Stimulated activated CD4-positive, alpha-beta T cell treated with anti-CD3 and anti-CD28 coated beads, Interleukin-2, amount 100 ng/mL, for 24 hours (primary cell): ENCODE results near the gene WDCP.
"Not testable (repeated sequence)": the region's sequence is repeated elsewhere in the genome, so short reads cannot be mapped to it uniquely, and the experiment has no call there.

Experiments
- DNase-seq, 2 donors: peaks; one replicate each; pipeline ENCODE4 v3.0.0-alpha.2; 2020

Gene WDCP

DNA sequence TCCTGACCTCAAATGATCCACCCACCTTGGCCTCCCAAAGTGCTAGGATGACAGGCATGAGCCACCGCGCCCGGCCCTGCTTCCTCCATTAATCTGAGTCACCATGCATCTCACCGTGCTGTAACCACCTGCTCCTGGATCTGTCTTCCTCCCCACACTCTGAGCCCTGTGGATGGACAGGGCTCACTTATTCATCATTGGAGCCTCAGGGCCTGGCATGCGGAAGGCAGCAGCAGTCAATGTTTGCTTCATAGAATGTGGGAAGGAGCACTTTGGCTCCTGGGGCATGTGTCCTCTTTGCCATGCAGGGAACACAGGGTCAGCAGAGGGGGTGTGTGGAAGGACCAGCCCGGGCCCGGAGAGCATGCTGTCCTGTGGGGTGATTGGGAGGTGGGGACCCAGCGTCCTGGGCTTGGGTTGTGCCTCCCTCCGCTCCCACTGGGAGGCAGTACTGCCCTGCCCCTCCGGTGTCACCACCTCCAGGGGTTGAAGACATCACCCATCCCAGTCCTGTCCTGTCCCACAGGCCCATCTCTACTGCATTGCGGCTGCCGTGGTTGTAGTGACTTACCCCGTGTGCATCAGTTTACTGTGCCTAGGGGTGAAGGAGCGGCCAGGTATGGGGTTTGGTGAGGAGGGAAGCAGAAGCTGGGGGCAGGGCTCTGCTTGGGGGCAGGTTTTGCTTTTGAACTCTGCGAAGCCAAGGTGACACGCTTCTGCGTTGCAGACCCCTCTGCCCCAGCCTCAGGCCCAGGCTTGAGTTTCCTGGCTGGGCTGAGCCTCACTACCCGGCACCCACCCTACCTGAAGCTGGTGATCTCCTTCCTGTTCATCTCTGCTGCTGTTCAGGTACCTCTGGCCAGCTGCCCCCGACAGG is 25.8 kb downstream of the WDCP start:
- DNase-seq = peak in 1 of 2 donors; percentile 33

GRCh38 chr2:24020244-24020643 is 26.9 kb downstream of the WDCP start:
- no peak for DNase-seq

GRCh38 chr2:24019729-24020128 is 27.5 kb downstream of the WDCP start:
- no peak for DNase-seq

DNA sequence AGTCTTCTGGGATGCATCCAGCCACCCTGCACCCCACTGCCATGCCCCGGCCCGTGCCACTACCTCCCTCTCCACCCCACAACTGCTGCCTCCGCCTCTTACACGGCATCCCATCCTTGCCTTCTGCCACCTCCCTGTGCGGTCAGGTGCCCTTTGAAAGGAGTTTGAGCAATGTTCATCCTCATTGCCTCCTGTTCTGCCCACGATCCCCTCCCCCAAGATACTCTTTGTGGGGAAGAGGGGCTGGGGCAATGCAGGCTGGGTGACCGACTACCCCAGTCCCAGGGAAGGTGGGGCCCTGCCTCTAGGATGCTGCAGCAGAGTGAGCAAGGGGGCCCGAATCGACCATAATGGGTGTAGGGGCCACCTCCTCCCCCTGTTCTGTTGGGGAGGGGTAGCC is 28.9 kb downstream of the WDCP start:
- DNase-seq = no peak

- no peak for DNase-seq
These were observed 29.5 kb downstream of the WDCP start for GRCh38 chr2:24017711-24018110.

GRCh38 chr2:24016853-24017703 is 30.1 kb downstream of the WDCP start:
- DNase-seq = no peak

DNA sequence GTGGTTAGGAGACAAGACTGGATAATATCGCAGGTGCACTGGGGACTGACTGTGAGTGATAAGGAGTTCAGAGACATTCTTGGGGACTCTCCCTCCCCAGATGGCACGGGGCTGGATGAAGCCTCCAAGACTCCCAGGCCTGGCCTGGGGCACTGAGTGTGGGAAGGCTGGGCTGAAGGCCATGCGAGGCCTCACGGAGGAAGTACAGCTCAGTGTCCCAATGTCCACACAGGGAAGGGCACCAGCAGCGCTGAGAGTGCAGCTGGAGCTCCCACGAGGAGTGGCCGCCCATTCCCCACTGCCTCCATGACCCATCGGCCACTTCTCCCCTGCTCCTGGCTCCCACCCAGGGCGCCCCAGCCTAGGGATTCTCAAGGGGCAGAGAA is 30.8 kb downstream of the WDCP start:
- DNase-seq = no peak

- no peak for DNase-seq
These were observed 31.4 kb downstream of the WDCP start for GRCh38 chr2:24015562-24016375.

DNA sequence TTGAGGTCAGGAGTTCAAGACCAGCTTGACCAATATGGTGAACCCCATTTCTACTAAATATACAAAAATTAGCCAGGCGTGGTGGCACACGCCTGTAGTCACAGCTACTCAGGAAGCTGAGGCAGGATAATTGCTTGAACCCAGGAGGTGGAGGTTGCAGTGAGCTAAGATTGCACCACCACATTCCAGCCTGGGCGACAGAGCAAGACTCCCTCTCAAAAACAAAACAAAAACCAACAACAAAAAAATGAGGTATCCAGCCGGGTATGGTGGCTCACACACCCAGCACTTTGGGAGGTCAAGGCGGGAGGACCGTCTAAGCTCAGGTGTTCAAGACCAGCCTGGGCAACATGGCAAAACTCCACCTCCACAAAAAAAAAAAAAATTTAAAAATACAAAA is 32.3 kb downstream of the WDCP start:
- not testable (repeated sequence) for DNase-seq

DNA sequence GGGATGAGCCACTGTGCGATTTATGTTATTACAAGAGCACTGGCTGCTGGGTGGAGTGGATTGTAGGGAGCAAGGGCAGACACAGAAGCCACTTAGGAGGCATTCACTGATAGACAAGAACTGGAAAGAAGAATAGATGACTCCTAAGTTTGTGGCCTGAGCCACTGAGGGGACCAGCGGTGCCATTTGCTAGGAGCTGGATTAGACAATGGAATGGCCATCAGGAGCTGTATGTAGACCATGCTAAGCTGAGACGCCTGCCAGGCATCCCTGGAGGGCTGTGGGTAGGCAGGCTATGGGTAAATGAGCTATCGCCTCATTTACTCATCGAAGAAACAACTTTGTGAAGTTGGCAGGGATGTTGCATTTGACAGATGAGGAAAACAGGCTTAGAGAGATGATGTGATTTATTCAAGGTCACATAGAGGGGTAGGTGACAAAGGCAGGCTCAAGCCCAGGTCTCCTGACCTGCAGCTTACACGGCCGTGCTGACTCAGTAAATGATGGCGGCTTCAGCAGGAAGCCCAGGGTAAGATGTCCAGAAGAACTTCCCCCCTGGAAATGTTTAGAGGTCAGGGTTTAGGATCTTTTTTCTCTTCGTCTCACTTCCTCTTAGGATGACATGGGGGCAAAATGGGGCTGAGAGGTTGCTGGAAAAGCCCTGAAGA is 34.5 kb downstream of the WDCP start:
- no peak for DNase-seq

DNA sequence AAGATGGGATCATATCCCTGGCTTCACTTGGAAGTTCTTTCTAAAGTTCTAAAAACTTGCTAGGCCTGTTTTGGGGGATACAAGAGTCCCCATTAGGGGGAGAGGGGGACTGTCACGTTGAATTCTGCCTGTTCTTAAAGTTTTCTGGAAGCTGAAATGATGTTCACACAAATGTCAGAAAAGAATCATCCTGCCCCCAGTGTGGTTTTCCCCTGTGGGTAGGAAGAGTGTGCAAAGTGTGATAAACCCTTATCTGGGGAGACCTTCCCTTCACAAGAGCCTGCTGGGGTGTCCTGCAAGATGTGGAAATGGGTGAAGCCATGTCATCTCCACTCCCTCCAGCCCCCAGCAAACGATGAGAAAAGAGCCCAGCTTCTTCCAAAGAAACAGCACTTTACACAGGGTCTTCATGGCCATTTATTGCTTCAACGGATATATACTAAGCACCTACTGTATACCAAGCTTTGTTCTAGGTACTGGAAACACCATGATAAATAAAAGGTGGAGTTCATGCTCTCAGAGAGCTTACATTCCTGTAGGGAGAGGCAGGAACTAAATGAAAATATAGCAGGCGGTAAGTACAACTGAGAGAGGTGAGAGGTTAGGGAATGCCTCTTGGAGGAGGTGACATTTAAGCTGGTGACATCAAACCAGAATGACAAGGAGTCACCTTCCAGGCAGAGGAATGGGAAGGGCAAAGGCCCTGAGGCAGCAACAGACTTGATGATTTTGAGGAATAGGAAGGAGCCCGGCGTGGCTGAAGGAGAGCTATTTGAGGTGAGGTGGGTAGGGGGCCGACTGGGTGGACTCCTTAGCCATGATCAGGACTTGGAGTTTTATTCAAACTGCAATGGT is 35.7 kb downstream of the WDCP start:
- DNase-seq = no peak

DNA sequence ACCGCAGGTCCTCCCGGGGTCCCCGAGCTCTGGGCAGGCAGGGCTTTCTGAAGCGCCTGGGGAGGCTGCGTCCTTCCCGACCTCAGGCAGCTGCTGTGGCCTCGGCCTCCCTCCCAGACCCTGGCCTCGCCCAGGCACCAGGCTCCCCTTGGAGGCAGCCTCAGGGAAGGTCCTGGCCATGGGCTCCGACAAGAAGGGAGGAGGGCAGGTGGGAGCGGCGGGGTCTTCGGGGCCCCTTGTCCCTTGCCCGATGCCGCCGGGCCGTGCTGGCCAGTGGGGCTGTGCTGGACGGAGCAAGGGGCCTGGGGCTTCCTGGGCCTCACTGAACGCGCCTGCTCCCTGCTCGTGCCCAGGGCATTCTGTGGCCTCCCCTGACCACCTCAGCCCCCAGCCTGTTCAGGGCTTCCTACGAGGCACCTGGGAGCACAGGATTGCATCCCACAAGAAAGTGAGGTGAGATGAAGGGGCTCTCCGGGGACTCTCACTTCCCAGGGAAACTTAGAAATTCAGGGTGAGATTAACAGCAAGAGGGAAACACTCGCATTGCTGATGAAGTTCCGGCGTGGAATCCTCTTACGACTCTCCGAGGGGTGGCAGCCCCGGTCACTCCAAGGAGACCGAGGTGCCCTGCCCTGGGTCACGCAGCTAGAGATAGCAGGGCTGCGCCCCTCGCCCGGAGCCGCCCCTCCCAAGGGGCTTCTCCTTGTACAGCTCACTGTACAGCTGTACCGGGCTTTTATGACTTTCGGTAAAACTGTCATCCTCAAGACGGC is 36.5 kb downstream of the WDCP start:
- no peak for DNase-seq

GRCh38 chr2:24009680-24010476 is 37.3 kb downstream of the WDCP start, which contains the start of gene MFSD2B:
MFSD2B (plus strand) TSS chr2:24010085; CDS start chr2:24010097, 12 bp downstream.
- no peak for DNase-seq

- DNase-seq = no peak
These were observed 37.9 kb downstream of the WDCP start for GRCh38 chr2:24009367-24009679.

DNA sequence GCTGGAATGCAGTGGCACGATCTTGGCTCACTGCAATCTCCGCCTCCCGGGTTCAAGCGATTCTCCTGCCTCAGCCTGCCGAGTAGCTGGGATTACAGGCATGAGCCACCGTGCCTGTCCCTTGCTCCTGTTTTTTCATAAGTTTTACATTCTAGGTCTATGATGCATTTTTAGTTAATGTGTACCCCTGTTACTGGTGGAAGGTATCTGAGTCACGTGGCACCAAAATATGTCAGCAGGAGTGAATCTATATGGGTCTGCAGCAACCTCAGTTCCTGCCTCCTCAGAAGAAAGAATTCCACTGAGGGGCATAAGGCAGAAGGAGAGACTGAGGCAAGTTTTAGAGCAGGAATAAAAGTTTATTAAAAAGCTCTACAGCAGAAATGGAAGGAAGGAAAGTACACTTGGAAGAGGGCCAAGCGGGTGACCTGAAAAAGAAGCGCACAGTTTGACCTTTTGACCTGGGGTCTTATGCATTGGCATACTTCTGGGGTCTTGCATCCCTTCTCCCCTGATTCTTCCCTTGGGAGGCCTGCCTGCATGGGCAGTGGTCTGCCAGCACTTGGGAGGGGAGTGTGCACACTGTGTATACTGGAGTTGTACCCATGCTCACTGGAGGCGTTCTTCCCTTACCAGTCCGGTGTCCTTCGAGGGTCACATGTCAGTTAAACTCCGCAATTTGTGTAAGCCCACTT is 38.4 kb downstream of the WDCP start:
- no peak for DNase-seq

GRCh38 chr2:24007693-24008092 is 39.5 kb downstream of the WDCP start:
- no peak for DNase-seq

- no peak for DNase-seq
These were observed 52.6 kb downstream of the WDCP start for GRCh38 chr2:23994567-23994966.

GRCh38 chr2:23993736-23994269 is 53.4 kb downstream of the WDCP start:
- no peak for DNase-seq

- DNase-seq = no peak
These were observed 54.3 kb downstream of the WDCP start for GRCh38 chr2:23992931-23993330.
